Naive thymus-derived CD4-positive, alpha-beta T cell (primary cell): ENCODE results near the gene IRF2BPL. TPM values are rescaled to one million over a fixed set of nuclear protein-coding genes. Genes with fewer than 3 reads are reported as not detected.
A peak's percentile ranks its signal among the peaks of the same experiment; 100 is the strongest.

ENCODE experiments used
- ATAC-seq: fragments of 150-1000 bp; cut with Tn5 transposase; 2 replicates; pipeline ENCODE4 v1.10.0; 2021; ENCODE audit warnings: mild to moderate bottlenecking, moderate library complexity
- CTCF ChIA-PET: fragments of 350-600 bp; sonication (Branson Sonifier 250); formaldehyde crosslinking; loops from one replicate; lab custom pipeline; 2021; ENCODE audit warnings: antibody characterized with exemption; lab: Charles Lee
- POLR2A ChIA-PET: fragments of 350-600 bp; sonication (Branson Sonifier 250); formaldehyde crosslinking; loops from one replicate; lab custom pipeline; 2021; ENCODE audit warnings: antibody characterized with exemption, inconsistent platforms; lab: Charles Lee
- DNase-seq, 9 donors: peaks; one replicate each; pipeline versions ENCODE4 v3.0.0 to v3.0.0-alpha.2; 2020 to 2022; ENCODE audit warnings: mixed read lengths in 1 of 9
- H3K27ac ChIP-seq: one replicate; pipeline ENCODE4 v1.7.0; 2013; ENCODE audit warnings: mild to moderate bottlenecking, low read depth, low read length, moderate library complexity
- H3K27me3 ChIP-seq, 2 donors: one replicate each; pipeline ENCODE4 v1.7.0; 2013; ENCODE audit warnings: low read length in 2 of 2, mild to moderate bottlenecking in 2 of 2, moderate library complexity in 2 of 2; ENCODE audit not compliant: control insufficient read depth in 2 of 2, insufficient read depth in 2 of 2
- H3K36me3 ChIP-seq, 3 experiments: 1 replicate in 2 of 3; 2 replicates in 1 of 3; pipeline ENCODE4 v1.7.0; 2013; ENCODE audit warnings: low read length in 3 of 3, mild to moderate bottlenecking in 3 of 3, moderate library complexity in 1 of 3; ENCODE audit not compliant: insufficient read depth in 3 of 3, control insufficient read depth in 2 of 3
- H3K4me1 ChIP-seq, 2 donors: one replicate each; pipeline ENCODE4 v1.7.0; 2013; ENCODE audit warnings: low read length in 2 of 2, mild to moderate bottlenecking in 2 of 2, moderate library complexity in 1 of 2; ENCODE audit not compliant: control insufficient read depth in 2 of 2, insufficient read depth in 2 of 2
- H3K4me3 ChIP-seq: 2 replicates; pipeline ENCODE4 v1.7.0; 2013; ENCODE audit warnings: mild to moderate bottlenecking, low read length
- H3K9me3 ChIP-seq, 3 experiments: 1 replicate in 2 of 3; 2 replicates in 1 of 3; pipeline ENCODE4 v1.7.0; 2013; ENCODE audit warnings: low read length in 3 of 3; ENCODE audit not compliant: control insufficient read depth in 2 of 3
- H3K27ac Mint-ChIP-seq, 9 donors: one replicate each; pipeline ENCODE4 v1.8.0; 2020 to 2022; ENCODE audit warnings: mixed read lengths in 9 of 9, mild to moderate bottlenecking in 8 of 9, moderate library complexity in 5 of 9, inconsistent platforms in 2 of 9
- H3K27me3 Mint-ChIP-seq, 5 donors: one replicate each; pipeline ENCODE4 v1.8.0; 2021 to 2022; ENCODE audit warnings: mixed read lengths in 5 of 5, mild to moderate bottlenecking in 1 of 5
- H3K36me3 Mint-ChIP-seq, 5 donors: one replicate each; pipeline ENCODE4 v1.8.0; 2020 to 2022; ENCODE audit warnings: mixed read lengths in 5 of 5, mild to moderate bottlenecking in 3 of 5, inconsistent platforms in 1 of 5
- H3K4me1 Mint-ChIP-seq, 7 donors: one replicate each; pipeline ENCODE4 v1.8.0; 2020 to 2022; ENCODE audit warnings: mixed read lengths in 7 of 7, mild to moderate bottlenecking in 3 of 7, inconsistent platforms in 1 of 7
- H3K4me3 Mint-ChIP-seq, 10 donors: one replicate each; pipeline ENCODE4 v1.8.0; 2020 to 2022; ENCODE audit warnings: mild to moderate bottlenecking in 10 of 10, mixed read lengths in 10 of 10, moderate library complexity in 6 of 10, inconsistent platforms in 2 of 10
- H3K9me3 Mint-ChIP-seq, 11 donors: one replicate each; pipeline ENCODE4 v1.8.0; 2020 to 2022; ENCODE audit warnings: mixed read lengths in 11 of 11, mild to moderate bottlenecking in 4 of 11, inconsistent platforms in 1 of 11, moderate library complexity in 1 of 11
- intact Hi-C, 2 donors: fragments of 100-400 bp; cut with micrococcal nuclease; formaldehyde crosslinking; loops; one replicate each; pipeline ENCODE4 v1.15.1; 2023
- polyA plus RNA-seq, 2 donors: library from polyadenylated mRNA; unstranded; fragments of 300-500 nt; fragmentation: Illumina TruSeq; gene quantifications; one replicate each; pipeline ENCODE4 v1.2.3, GENCODE V29; 2021
- total RNA-seq, 6 experiments: library from RNA in 5 of 6; stranded (reverse) in 5 of 6; gene quantifications; 1 replicate in 5 of 6; 2 replicates in 1 of 6; pipeline ENCODE4 v1.2.3 and lab custom pipeline; 2021 to 2026

The IRF2BPL gene
- total and polyA plus RNA-seq, 7 experiments from 2014 or later = 3.5 to 45.2 (median 33.7) TPM

GRCh38 chr14:77026166-77026929, 2.2 kb downstream of the IRF2BPL start:
- ATAC-seq = no peak
- ChIA-PET POLR2A (interaction anchor here (1.2 to 10.6 kb wide), 7 partner anchors 14 to 120 kb away, joined by 4 to 240 read pairs (median 24); no protein-coding TSS in a partner anchor), CTCF (interaction anchor here (0.6 to 7.2 kb wide), 9 partner anchors 14 to 113 kb away, joined by 3 to 61 read pairs (median 7); no protein-coding TSS in a partner anchor)
- Histone ChIP-seq H3K27ac (peak overlapping the region; percentile 98), H3K36me3 (peaks cover 0 to 14% (median 0%) of the 10 kb centered on the region in 3 experiments), H3K27me3 (no peaks in the 10 kb centered on the region), H3K4me3 (peak overlapping the region; percentile 53), H3K4me1 (peaks cover 36 to 50% of the 10 kb centered on the region in 2 donors), H3K9me3 (no peaks in the 10 kb centered on the region)
- H3K4me1 Mint-ChIP-seq = peaks cover 24 to 64% (median 59%) of the 10 kb centered on the region in 7 donors
- peak overlapping the region; percentile 75 to 99 (median 86) for H3K4me3 Mint-ChIP-seq
- H3K36me3 Mint-ChIP-seq = peaks cover 0 to 28% (median 11%) of the 10 kb centered on the region in 5 donors
- H3K27ac Mint-ChIP-seq = peak overlapping the region in 7 of 9 donors; percentile 21 to 99 (median 69)
- peaks cover 0 to 5% (median 0%) of the 10 kb centered on the region in 11 donors for H3K9me3 Mint-ChIP-seq
- intact Hi-C loops = loop anchor here in 1 of 2 donors (5.0 kb wide), 1 partner anchor 1364 kb away; the partner anchor contains the start of genes ERG28 and TTLL5
- DNase-seq = peak in 1 of 9 donors; percentile 30
- H3K27me3 Mint-ChIP-seq = no peaks in the 10 kb centered on the region

GRCh38 chr14:77025744-77026165, 2.8 kb downstream of the IRF2BPL start:
- Histone ChIP-seq H3K9me3 (no peaks in the 10 kb centered on the region), H3K4me1 (peaks cover 36 to 44% of the 10 kb centered on the region in 2 donors), H3K36me3 (peaks cover 0 to 14% (median 0%) of the 10 kb centered on the region in 3 experiments), H3K4me3 (peak overlapping the region; percentile 24), H3K27me3 (no peaks in the 10 kb centered on the region), H3K27ac (no peak overlapping the region)
- H3K4me1 Mint-ChIP-seq = peaks cover 20 to 59% (median 53%) of the 10 kb centered on the region in 7 donors
- no peak for DNase-seq
- ATAC-seq = no peak
- peak overlapping the region in 1 of 9 donors; percentile 56 for H3K27ac Mint-ChIP-seq
- intact Hi-C loops = loop anchor here in 1 of 2 donors (5.0 kb wide), 1 partner anchor 1363 kb away; the partner anchor contains the start of genes ERG28 and TTLL5
- ChIA-PET CTCF (interaction anchor here (1.2 to 2.7 kb wide), 2 partner anchors 14 to 28 kb away, joined by 3 to 13 read pairs; no protein-coding TSS in a partner anchor), POLR2A (interaction anchor here (1.4 to 10.6 kb wide), 4 partner anchors 15 to 72 kb away, joined by 9 to 240 read pairs (median 48); no protein-coding TSS in a partner anchor)
- no peaks in the 10 kb centered on the region for H3K27me3 Mint-ChIP-seq
- peaks cover 0 to 26% (median 11%) of the 10 kb centered on the region in 5 donors for H3K36me3 Mint-ChIP-seq
- peak overlapping the region; percentile 52 to 86 (median 74) for H3K4me3 Mint-ChIP-seq
- peaks cover 0 to 5% (median 0%) of the 10 kb centered on the region in 11 donors for H3K9me3 Mint-ChIP-seq

- ATAC-seq = no peak
- ChIA-PET CTCF (interaction anchor here (0.6 to 2.7 kb wide), 7 partner anchors 8 to 111 kb away, joined by 3 to 13 read pairs (median 7); no protein-coding TSS in a partner anchor), POLR2A (interaction anchor here (0.8 to 7.5 kb wide), 14 partner anchors 8 to 297 kb away, joined by 3 to 73 read pairs (median 4); partner anchors contain the start of genes ANGEL1 and GSTZ1)
- intact Hi-C loops = no loop called here
- Histone ChIP-seq H3K9me3 (no peaks in the 10 kb centered on the region), H3K4me3 (no peak overlapping the region), H3K4me1 (peaks cover 34 to 37% of the 10 kb centered on the region in 2 donors), H3K27ac (peak overlapping the region; percentile 11), H3K27me3 (no peaks in the 10 kb centered on the region), H3K36me3 (peaks cover 0 to 14% (median 0%) of the 10 kb centered on the region in 3 experiments)
- Mint-ChIP-seq H3K4me3 (peak overlapping the region; percentile 67 to 83 (median 80)), H3K27ac (peak overlapping the region; percentile 31 to 90 (median 78)), H3K27me3 (no peaks in the 10 kb centered on the region), H3K9me3 (peaks cover 0 to 5% (median 0%) of the 10 kb centered on the region in 11 donors), H3K36me3 (peaks cover 0 to 26% (median 11%) of the 10 kb centered on the region in 5 donors), H3K4me1 (peaks cover 16 to 49% (median 43%) of the 10 kb centered on the region in 7 donors)
- peak in 8 of 9 donors; percentile 39 to 68 (median 61) for DNase-seq
Measured at GRCh38 chr14:77024171-77024691, 4.3 kb downstream of the IRF2BPL start.

DNA sequence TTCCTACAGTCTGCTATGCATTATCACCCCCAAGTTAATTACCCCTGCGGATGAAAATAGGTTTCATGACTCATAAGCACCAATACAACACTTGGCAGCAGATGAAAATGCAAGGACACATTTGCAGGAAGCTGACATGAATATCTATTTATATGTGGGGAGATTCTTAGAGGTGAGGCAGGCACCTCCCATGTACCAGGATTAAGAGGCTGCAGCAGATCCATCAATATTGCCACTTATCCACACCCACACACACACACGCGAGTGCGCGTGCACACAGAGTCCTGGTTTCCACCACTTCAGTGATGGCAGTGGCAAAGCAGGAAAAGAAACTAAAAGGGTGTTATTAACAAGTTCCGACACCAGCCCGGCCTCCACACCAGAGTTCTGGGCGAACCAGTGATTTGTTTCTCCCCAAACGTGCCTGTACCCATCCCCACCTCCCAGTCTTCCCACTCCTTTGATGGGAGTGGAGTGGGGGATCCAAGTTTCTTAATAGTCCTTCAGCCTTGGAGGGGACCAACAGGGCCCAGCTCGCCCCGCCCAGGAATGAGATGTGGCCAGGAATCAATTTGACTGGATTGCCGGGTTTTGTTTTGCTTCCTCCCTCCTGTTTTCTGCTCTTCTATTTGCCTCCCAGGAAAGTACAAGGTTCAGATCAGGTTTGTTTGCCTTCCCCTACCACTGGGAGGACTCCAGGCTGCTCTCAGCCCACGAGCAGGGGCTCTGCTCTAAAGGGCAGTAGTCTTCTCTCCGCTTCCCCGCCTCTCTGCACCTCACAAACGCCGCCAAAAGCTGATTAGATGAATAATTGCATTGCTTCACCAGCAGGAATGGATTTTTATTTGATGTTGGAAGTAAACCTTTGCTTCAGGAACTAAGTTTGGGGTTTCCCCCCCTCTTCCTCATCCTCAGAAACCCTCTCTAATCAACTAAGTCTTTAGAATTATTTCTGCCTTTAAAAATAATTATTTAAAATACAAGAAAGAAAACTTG, 5.2 kb downstream of the IRF2BPL start:
- Mint-ChIP-seq H3K27me3 (no peaks in the 10 kb centered on the region), H3K27ac (peak overlapping the region in 8 of 9 donors; percentile 3 to 86 (median 58)), H3K4me1 (peaks cover 12 to 42% (median 36%) of the 10 kb centered on the region in 7 donors), H3K36me3 (peaks cover 0 to 22% (median 7%) of the 10 kb centered on the region in 5 donors), H3K4me3 (peak overlapping the region in 9 of 10 donors; percentile 1 to 81 (median 42)), H3K9me3 (no peaks in the 10 kb centered on the region)
- no peak for ATAC-seq
- Histone ChIP-seq H3K4me3 (no peak overlapping the region), H3K27ac (no peak overlapping the region), H3K4me1 (peaks cover 28 to 32% of the 10 kb centered on the region in 2 donors), H3K9me3 (no peaks in the 10 kb centered on the region), H3K36me3 (peaks cover 0 to 14% (median 0%) of the 10 kb centered on the region in 3 experiments), H3K27me3 (no peaks in the 10 kb centered on the region)
- intact Hi-C loops = no loop called here
- peak in 1 of 9 donors; percentile 44 for DNase-seq
- POLR2A ChIA-PET = interaction anchor here (0.6 to 7.5 kb wide), 14 partner anchors 9 to 211 kb away, joined by 3 to 73 read pairs (median 4); partner anchors contain the start of gene ANGEL1
- CTCF ChIA-PET = interaction anchor here (0.8 to 2.7 kb wide), 5 partner anchors 9 to 110 kb away, joined by 4 to 13 read pairs (median 8); no protein-coding TSS in a partner anchor

GRCh38 chr14:77022236-77022852, 6.2 kb downstream of the IRF2BPL start:
- Histone ChIP-seq H3K4me3 (no peak overlapping the region), H3K27me3 (no peaks in the 10 kb centered on the region), H3K4me1 (peaks cover 28 to 32% of the 10 kb centered on the region in 2 donors), H3K9me3 (no peaks in the 10 kb centered on the region), H3K36me3 (peaks cover 0 to 6% (median 0%) of the 10 kb centered on the region in 3 experiments), H3K27ac (no peak overlapping the region)
- Mint-ChIP-seq H3K4me1 (peaks cover 12 to 42% (median 36%) of the 10 kb centered on the region in 7 donors), H3K9me3 (no peaks in the 10 kb centered on the region), H3K36me3 (peaks cover 0 to 22% (median 7%) of the 10 kb centered on the region in 5 donors), H3K27ac (peak overlapping the region in 5 of 9 donors; percentile 5 to 75 (median 65)), H3K4me3 (peak overlapping the region in 6 of 10 donors; percentile 22 to 81 (median 44)), H3K27me3 (no peaks in the 10 kb centered on the region)
- no peak for DNase-seq
- ATAC-seq = no peak
- ChIA-PET POLR2A (interaction anchor here (1.0 to 2.5 kb wide), 4 partner anchors 12 to 60 kb away, joined by 3 to 10 read pairs (median 6); no protein-coding TSS in a partner anchor), CTCF (interaction anchor here (1.0 kb wide), 1 partner anchor 151 kb away, joined by 5 read pairs; no protein-coding TSS in a partner anchor)
- intact Hi-C loops = no loop called here
